ENCODE results near the gene CPNE5.

DNA sequence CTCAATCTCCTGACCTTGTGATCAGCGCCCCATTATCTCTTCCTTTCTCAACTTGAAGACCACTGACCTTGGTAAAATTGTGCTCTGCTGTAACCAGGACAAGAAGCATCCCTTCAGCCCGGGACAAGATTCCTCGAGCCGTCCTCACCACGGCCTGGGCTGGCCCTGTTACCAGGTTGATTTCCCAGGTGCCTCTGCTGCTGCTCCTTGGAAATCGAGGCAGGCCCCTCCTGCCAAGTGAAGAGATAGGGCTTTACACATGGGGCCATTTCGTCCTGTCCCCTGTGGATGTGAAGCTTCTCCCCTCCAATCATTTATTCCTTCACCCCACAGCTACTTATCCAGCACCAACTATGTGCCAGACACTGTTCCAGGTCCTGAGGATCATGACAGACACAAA, 120.1 kb downstream of the CPNE5 start:
- TF ChIP-seq, protein P1, sequence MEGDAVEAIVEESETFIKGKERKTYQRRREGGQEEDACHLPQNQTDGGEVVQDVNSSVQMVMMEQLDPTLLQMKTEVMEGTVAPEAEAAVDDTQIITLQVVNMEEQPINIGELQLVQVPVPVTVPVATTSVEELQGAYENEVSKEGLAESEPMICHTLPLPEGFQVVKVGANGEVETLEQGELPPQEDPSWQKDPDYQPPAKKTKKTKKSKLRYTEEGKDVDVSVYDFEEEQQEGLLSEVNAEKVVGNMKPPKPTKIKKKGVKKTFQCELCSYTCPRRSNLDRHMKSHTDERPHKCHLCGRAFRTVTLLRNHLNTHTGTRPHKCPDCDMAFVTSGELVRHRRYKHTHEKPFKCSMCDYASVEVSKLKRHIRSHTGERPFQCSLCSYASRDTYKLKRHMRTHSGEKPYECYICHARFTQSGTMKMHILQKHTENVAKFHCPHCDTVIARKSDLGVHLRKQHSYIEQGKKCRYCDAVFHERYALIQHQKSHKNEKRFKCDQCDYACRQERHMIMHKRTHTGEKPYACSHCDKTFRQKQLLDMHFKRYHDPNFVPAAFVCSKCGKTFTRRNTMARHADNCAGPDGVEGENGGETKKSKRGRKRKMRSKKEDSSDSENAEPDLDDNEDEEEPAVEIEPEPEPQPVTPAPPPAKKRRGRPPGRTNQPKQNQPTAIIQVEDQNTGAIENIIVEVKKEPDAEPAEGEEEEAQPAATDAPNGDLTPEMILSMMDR (conservative IDR thresholded peaks at IDR 0.05; ENCODE audit: low read depth, low read length) = no peak
- no peak for TF ChIP-seq RAD21 (IDR thresholded peaks at IDR 0.05; ENCODE audit: low read length)
- TF ChIP-seq POLR2A (IDR thresholded peaks at IDR 0.05; ENCODE audit: low read depth, low read length) = no peak
- no peak for TF ChIP-seq CEBPB (IDR thresholded peaks at IDR 0.05; ENCODE audit: low read depth, low read length)
- no peak for TF ChIP-seq FOS (IDR thresholded peaks at IDR 0.05; ENCODE audit: low read depth, low read length)
- no peak for TF ChIP-seq RCOR1 (IDR thresholded peaks at IDR 0.05; ENCODE audit: insufficient replicate concordance, low read length)
- TF ChIP-seq SMC3 (IDR thresholded peaks at IDR 0.05; ENCODE audit: low read depth, low read length) = no peak
- no peak for TF ChIP-seq ELK1 (IDR thresholded peaks at IDR 0.05; ENCODE audit: borderline replicate concordance, low read depth, low read length)
- TF ChIP-seq NFE2L2 (IDR thresholded peaks at IDR 0.05; ENCODE audit: low read depth, low read length) = no peak
